Caco-2 (cell line): Measurements from ENCODE around the gene PPM1E. TPM values are rescaled to one million over a fixed set of nuclear protein-coding genes. Genes with fewer than 3 reads are reported as not detected.

ENCODE experiments used
- BruUV-seq: library from RNA; stranded (reverse); fragments of 400-500 nt; replicated peaks from 2 replicates; lab custom pipeline; 2021; lab: Mats Ljungman, UMichigan
- CTCF ChIA-PET: fragments of 300-600 bp; sonication (Branson Sonifier 250); formaldehyde crosslinking; loops from one replicate; lab custom pipeline; 2022; ENCODE audit warnings: antibody characterized with exemption; lab: Charles Lee
- POLR2A ChIA-PET: fragments of 300-600 bp; sonication (Branson Sonifier 250); formaldehyde crosslinking; loops from one replicate; lab custom pipeline; 2022; ENCODE audit warnings: antibody characterized with exemption; lab: Charles Lee
- DNase-seq, 2 experiments: peaks; one replicate each; pipeline versions ENCODE4 v3.0.0 to v3.0.0-alpha.2; 2020 to 2022
- H3K27me3 ChIP-seq: replicated peaks from 2 replicates; pipeline ENCODE4 v1.6.0; 2011; ENCODE audit warnings: low read length; ENCODE audit not compliant: control insufficient read depth, insufficient read depth
- H3K36me3 ChIP-seq: 2 replicates; pipeline ENCODE4 v1.5.1; 2011; ENCODE audit warnings: low read length; ENCODE audit not compliant: control insufficient read depth, insufficient read depth
- H3K4me1 ChIP-seq: fragments of 250-450 bp; sonication (Bioruptor Pico); 2 replicates; pipeline ENCODE4 v1.5.1; 2020; ENCODE audit warnings: mild to moderate bottlenecking
- H3K4me3 ChIP-seq: 2 replicates; pipeline ENCODE4 v1.5.1; 2011; ENCODE audit warnings: low read depth, mild to moderate bottlenecking, control low read depth, low read length
- H3K9me3 ChIP-seq: fragments of 250-450 bp; sonication (Bioruptor Pico); 2 replicates; pipeline ENCODE4 v1.5.1; 2020; ENCODE audit warnings: mild to moderate bottlenecking, moderate library complexity
- H3K27ac Mint-ChIP-seq: one replicate; pipeline ENCODE4 v1.8.0; 2022; ENCODE audit warnings: mixed read lengths; ENCODE audit not compliant: unreplicated experiment
- H3K27me3 Mint-ChIP-seq: one replicate; pipeline ENCODE4 v1.8.0; 2022; ENCODE audit warnings: mixed read lengths; ENCODE audit not compliant: insufficient read depth, unreplicated experiment
- H3K36me3 Mint-ChIP-seq: one replicate; pipeline ENCODE4 v1.8.0; 2022; ENCODE audit warnings: mild to moderate bottlenecking, mixed read lengths; ENCODE audit not compliant: insufficient read depth, unreplicated experiment
- H3K4me1 Mint-ChIP-seq: one replicate; pipeline ENCODE4 v1.8.0; 2022; ENCODE audit warnings: low read depth, mixed read lengths; ENCODE audit not compliant: unreplicated experiment
- H3K4me3 Mint-ChIP-seq: one replicate; pipeline ENCODE4 v1.8.0; 2022; ENCODE audit warnings: mild to moderate bottlenecking, moderate library complexity, mixed read lengths; ENCODE audit not compliant: unreplicated experiment
- H3K9me3 Mint-ChIP-seq: one replicate; pipeline ENCODE4 v1.8.0; 2022; ENCODE audit warnings: mixed read lengths; ENCODE audit not compliant: unreplicated experiment
- CTCF ChIP-seq, 2 experiments: fragments of 200-600 bp in 1 of 2; IDR thresholded peaks; 1 replicate in 1 of 2; 2 replicates in 1 of 2; pipeline versions ENCODE4 v1.5.1 to v1.8.0; 2011 to 2022; ENCODE audit warnings: antibody characterized with exemption in 1 of 2, control low read depth in 1 of 2, inconsistent platforms in 1 of 2, low read depth in 1 of 2, low read length in 1 of 2, mild to moderate bottlenecking in 1 of 2, moderate library complexity in 1 of 2; ENCODE audit not compliant: insufficient read depth in 1 of 2, severe bottlenecking in 1 of 2, unreplicated experiment in 1 of 2
- intact Hi-C: fragments of 100-400 bp; cut with micrococcal nuclease; formaldehyde crosslinking; loops from one replicate; pipeline ENCODE4 v1.10.0; 2022; ENCODE audit not compliant: unreplicated experiment
- total RNA-seq: library from RNA; stranded (reverse); gene quantifications from 2 replicates; pipeline ENCODE4 v1.2.3, GENCODE V29; 2022

The PPM1E gene
- total RNA-seq, 1 experiment from 2014 or later: 0.09 TPM

- H3K4me1 Mint-ChIP-seq: no peaks in the 10 kb centered on the region
- no peaks in the 10 kb centered on the region for H3K36me3 ChIP-seq
- POLR2A ChIA-PET: no interaction called here
- H3K4me1 ChIP-seq: no peaks in the 10 kb centered on the region
- peaks cover 13% of the 10 kb centered on the region for H3K27me3 Mint-ChIP-seq
- BruUV-seq: no TSS peak
- H3K27me3 ChIP-seq: no peaks in the 10 kb centered on the region
- CTCF ChIA-PET: no interaction called here
- H3K27ac Mint-ChIP-seq: no peak overlapping the region
- no peak overlapping the region for H3K4me3 ChIP-seq
- H3K36me3 Mint-ChIP-seq: no peaks in the 10 kb centered on the region
- no peak for DNase-seq
- intact Hi-C loops: no loop called here
- no peaks in the 10 kb centered on the region for H3K9me3 ChIP-seq
- no peak overlapping the region for H3K4me3 Mint-ChIP-seq
- H3K9me3 Mint-ChIP-seq: no peaks in the 10 kb centered on the region
- no peak for TF ChIP-seq CTCF (IDR thresholded peaks at IDR 0.05; ENCODE audit: insufficient read depth in 1 of 2, low read depth in 1 of 2, low read length in 1 of 2, severe bottlenecking in 1 of 2, unreplicated experiment in 1 of 2)
Measured at GRCh38 chr17:58932956-58933355, 177.3 kb downstream of the PPM1E start.

DNA sequence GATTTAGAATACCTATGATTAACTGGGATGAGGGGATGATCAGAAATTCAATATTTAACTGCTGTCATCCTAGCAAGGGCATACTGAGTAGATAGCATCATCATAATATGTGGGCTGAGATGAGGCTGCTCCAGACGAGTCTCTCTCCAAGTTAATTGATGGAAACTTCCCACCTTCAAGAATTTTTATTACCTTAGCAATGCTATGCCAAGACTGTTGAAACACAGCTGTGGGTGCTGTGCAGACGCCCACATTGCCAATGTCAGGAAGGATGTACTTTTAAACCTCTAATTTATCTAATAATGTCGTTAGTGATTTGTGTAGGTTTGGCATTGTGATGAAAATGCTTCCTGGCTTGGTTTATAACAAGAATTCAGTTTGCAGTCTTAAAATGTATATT lies 180.6 kb downstream of the PPM1E start:
- no peaks in the 10 kb centered on the region for H3K36me3 ChIP-seq
- no TSS peak for BruUV-seq
- CTCF ChIA-PET: interaction anchor here (0.5 kb wide), 1 partner anchor 13 kb away, joined by 9 read pairs; no protein-coding TSS in a partner anchor
- Mint-ChIP-seq H3K27ac (no peak overlapping the region), H3K36me3 (no peaks in the 10 kb centered on the region), H3K9me3 (no peaks in the 10 kb centered on the region), H3K4me3 (no peak overlapping the region), H3K27me3 (peaks cover 6% of the 10 kb centered on the region), H3K4me1 (no peaks in the 10 kb centered on the region)
- POLR2A ChIA-PET: no interaction called here
- DNase-seq: no peak
- no peak overlapping the region for H3K4me3 ChIP-seq
- no peak for TF ChIP-seq CTCF (IDR thresholded peaks at IDR 0.05; ENCODE audit: insufficient read depth in 1 of 2, low read depth in 1 of 2, low read length in 1 of 2, severe bottlenecking in 1 of 2, unreplicated experiment in 1 of 2)
- H3K27me3 ChIP-seq: no peaks in the 10 kb centered on the region
- no peaks in the 10 kb centered on the region for H3K9me3 ChIP-seq
- H3K4me1 ChIP-seq: no peaks in the 10 kb centered on the region
- intact Hi-C loops: no loop called here

- Histone ChIP-seq H3K9me3 (peaks cover 2% of the 10 kb centered on the region; the same call in 1 of the 2 replicates), H3K4me1 (no peaks in the 10 kb centered on the region), H3K4me3 (no peak overlapping the region), H3K27me3 (no peaks in the 10 kb centered on the region), H3K36me3 (no peaks in the 10 kb centered on the region)
- BruUV-seq: no TSS peak
- Mint-ChIP-seq H3K4me1 (no peaks in the 10 kb centered on the region), H3K27me3 (peaks cover 5% of the 10 kb centered on the region), H3K27ac (no peak overlapping the region), H3K9me3 (peaks cover 7% of the 10 kb centered on the region), H3K36me3 (no peaks in the 10 kb centered on the region), H3K4me3 (no peak overlapping the region)
- DNase-seq: no peak
- POLR2A ChIA-PET: no interaction called here
- CTCF ChIA-PET: no interaction called here
- intact Hi-C loops: no loop called here
- TF ChIP-seq CTCF (IDR thresholded peaks at IDR 0.05; ENCODE audit: insufficient read depth in 1 of 2, low read depth in 1 of 2, low read length in 1 of 2, severe bottlenecking in 1 of 2, unreplicated experiment in 1 of 2): no peak
Measured at GRCh38 chr17:58944166-58944565, 188.5 kb downstream of the PPM1E start.
